ENCODE results near the gene NMNAT3.
"Not testable (repeated sequence)": the region's sequence is repeated elsewhere in the genome, so short reads cannot be mapped to it uniquely, and the experiment has no call there.

NMNAT3 gene

DNA sequence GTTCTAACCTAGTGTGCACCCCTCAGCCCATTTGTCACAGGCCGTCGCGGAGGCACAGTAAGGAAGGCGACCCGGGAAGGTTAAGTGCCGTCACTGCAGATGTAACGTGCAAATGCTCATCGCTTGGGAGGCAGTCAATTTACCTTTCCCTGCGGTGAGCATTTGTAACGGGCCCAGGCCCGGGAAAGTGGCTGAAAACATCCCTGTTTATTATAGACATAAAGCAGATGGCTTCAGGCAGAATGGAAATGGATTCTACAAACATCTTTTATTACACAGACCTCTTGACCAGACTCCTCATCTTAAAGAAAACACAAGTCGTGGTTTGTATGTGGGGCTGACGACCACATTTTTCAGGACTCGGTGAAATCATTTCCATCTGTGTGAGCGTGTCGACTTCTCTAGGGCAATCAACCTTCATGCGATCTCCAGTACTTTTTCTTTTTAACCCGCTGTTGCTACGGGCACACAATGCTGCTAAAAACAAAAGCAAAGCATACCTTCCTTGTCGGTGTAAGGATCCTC, 43.6 kb downstream of the NMNAT3 start:
- no peak for DNase-seq

DNA sequence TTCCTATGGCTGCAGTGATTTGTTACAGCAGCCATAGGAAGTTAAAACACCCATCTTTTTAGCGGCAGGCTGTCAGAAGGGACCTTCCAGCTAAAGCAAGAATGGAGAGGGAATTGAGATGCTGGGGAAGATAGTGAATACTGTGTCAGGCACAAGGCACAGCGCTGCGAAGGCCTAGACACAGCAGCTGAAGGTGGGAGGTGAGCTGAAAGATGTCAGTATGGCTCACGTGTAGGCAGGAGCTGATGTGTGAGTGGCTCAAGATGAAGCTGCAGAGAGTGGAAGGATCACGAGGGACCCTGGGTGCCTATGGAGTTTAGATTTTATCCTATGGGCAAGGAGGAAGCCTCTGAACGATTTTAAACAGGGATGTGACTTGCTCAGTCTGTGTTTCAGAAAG, 44.3 kb downstream of the NMNAT3 start:
- no peak for DNase-seq

DNA sequence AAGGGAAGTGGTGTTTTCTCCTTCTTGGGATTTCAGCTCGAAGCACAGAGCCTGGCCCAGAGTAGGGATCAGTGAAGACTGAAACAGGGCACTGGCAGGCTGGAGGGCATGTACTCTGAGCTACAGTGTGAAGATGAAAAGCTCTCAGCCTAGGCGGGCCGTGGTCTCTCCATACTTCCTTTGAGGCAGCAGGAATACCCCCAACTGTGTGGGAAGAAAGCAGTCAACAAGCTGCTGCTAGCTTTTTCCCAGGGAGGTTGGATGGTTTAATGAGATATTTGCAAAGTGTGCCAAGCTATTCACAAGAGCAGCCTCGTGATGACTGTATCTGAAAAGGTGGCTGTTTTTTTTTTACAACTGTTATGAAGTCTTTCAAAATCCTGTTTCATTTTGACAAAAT, 47.2 kb downstream of the NMNAT3 start:
- DNase-seq: no peak

DNA sequence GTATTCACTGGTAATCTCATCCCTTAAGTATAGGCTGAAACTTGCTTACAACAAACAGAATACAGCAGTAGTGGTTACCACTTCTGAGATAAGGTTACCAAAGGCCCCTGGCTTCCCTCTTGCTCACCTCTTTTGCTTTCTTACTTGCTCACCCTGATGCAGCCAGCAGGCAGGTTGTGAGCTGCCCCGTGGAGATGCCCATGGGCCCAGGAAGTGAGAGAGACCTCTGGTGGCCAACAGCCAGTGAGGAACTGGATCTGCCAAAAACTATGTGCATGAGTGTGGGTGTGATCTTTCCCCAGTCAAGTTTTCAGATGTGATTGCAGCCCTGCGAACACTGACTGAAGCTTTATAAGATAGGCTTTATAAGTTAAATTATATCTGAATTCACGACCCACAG, 48.7 kb downstream of the NMNAT3 start:
- DNase-seq: no peak

DNA sequence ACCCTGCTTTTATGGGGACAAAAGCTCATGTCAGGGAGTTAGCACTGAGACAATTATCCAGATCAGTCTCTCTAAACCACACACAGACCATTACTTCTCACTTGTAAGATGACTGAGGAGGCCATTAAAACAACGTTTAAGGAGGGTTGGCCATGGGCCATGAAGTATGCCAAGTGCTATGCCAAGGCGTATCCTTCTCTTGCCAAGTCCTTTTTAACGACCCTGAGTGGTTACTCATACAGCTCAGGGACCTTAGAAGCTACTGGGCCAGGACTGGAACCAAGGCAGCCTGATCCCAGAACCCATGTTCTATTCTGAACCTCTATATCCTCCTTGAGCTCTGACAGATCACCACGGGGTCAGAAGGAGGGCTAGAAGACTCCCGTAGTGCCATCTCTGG, 50.0 kb downstream of the NMNAT3 start:
- no peak for DNase-seq

DNA sequence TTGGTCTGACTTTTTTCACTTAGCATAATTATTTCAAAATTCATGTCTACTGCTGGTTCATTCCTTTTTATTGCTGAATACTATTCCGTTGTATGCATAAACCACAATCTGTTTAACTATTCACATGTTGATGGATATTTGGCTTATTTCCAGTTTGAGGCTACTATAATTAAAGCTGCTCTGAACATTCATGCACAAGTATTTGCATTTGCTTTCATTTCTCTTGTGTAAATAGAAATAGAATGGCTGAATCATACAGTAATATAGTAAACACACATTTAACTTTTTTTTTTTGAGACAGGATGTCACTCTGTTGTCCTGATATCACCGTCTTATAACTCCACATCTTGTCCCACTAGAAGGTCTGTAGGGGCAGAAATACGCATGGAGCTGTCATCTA, 57.3 kb downstream of the NMNAT3 start:
- DNase-seq: no peak

DNA sequence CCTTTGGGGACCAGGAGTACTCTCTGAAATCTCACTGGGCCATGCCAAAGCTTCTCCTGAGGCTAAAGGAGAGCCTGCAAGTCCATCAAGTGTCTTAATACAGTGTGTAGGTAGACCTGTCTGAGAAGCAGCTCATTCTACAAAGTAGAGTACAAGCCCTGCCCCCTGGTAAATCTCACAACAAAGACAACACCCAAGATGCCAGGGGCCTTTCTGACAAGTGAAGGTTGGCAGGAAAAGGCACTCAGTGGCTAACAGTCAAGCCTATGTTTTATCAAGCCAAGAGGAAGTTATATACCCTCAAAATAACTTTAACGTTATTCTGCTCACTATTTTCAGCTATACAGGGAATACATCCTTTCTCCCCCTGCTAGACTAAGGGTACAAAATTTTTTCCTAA, 58.3 kb downstream of the NMNAT3 start:
- DNase-seq: no peak

DNA sequence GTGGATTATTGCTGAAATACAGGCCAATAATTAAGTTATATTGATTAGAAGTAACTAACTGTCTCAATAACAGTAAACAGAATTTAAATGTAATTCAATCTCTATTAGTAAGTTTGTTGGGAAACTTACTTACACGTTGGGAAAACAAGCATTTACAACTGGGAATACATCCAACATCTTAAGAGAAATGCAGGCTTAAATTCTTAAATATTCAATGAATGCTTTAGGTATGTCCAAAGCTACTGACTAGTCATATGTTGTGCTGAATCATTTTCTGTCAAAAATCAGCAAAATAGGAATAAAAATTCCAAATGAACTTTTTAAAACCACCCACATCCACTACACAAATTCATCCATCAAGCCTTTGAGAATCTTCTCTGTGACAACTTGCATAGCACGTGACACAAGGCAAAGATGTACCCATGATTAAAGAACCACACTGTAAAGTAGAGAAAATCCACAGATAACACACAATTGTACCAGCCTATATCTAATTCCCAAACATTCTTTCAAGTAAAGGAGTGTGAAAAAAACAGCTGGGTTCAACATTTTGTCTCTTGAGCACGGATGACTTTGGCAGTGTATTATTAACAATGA, 60.0 kb downstream of the NMNAT3 start:
- DNase-seq: no peak

DNA sequence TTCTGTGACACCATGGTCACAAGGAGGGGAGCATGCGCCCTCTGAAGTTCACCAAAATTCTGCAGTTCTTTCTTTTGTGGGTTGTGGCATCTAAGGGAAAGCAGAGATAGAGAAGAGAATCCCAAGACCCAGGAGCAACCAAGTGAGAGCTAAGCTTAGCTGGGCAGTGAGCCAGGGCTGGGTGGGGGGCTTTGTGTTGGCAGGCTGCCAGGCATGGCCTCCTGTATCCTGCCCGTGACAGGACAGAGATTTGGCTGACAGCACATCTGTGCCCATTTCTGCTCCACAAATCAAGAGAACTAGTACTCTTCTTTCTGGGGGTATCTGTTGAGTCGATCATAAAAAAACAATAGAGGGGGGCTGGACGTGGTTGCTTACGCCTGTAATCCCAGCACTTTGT, 66.2 kb downstream of the NMNAT3 start:
- no peak for DNase-seq

DNA sequence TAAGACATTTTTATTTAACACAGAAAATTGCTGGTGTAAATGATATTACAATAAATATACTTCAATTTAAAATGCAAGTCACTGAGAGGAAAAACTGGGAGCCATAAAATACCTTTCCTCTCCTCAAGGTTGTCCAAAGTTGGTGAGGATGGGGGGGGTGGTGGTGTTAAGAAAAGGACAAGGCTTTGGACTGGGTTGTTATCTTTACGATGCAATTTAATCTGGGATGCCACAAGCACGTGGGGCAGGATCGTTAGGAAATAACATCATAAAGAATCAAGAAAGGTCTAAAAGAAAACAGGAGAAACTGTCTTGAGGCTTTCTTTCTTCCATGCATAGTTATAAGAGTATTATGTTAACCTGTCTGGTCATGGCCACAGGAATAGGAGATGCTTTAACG, 66.9 kb downstream of the NMNAT3 start:
- no peak for DNase-seq

DNA sequence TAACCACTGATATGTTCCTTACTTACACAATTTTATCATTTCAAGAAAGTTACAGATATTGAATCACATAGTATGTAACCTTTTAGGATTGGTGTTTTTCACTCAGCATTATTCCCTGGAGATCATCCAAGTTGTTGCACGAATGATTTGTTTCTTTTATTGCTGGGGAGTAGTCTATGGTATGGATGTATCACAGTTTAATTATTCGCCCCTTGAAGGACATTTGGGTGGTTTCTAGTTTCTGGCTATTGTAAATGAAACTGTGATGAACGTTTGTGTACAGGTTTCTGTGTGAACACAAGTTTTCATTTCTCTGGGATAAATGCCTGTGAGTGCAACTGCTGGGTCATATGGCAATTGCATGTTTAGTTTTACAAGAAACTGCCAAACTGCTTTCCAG, 68.8 kb downstream of the NMNAT3 start:
- no peak for DNase-seq

DNA sequence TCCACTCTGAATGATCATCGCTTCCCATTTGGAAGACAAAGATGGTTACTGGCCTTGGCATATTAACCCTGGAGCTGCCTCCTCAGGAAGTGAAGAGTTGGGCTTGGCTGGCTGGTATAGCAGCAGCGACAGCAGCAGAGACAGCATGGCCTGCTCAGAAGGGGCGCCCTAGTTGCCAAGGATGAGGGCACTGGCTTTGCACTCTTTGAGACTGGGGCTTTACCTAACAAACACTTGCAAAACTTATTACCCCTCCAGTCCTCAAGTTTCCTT, 69.7 kb downstream of the NMNAT3 start:
- DNase-seq: no peak

DNA sequence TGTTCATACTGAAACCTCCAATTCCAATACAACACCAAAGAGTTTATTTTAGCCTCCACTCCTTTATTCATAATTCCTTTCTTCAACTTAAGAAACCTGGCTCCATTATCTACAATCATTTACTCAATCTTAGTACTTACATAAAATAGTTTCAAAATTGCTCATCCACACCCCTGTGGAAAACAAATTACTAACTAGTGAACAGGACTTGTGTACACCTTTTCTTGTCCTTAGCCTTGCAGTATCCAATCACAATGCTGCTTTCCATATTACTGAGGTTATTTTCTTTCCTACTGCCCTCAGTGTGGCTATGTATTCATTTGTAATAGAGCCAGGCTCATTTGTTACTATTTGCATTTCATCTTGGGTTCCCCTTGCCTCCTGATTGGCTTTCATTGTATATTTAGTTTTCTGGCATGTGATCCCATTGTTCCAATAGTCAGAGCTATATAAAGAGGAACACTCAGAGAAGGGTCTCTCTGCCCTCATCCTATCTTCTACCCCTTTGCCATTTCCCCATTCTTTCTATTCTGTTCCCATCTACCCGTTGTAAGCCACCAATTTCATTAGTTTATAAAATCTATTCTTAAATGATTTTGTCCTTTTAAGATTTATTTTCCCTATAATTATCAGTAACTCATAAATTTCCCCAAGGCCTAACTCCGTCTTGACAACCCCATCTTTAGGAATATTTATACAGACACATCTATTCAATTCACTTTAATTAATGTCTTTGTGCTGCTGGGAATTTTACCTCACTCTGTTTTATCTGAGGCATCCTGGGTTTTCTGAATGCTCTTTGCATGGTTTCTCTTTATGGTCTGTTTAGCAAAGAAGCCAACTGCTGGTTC, 70.3 kb downstream of the NMNAT3 start:
- DNase-seq: no peak

DNA sequence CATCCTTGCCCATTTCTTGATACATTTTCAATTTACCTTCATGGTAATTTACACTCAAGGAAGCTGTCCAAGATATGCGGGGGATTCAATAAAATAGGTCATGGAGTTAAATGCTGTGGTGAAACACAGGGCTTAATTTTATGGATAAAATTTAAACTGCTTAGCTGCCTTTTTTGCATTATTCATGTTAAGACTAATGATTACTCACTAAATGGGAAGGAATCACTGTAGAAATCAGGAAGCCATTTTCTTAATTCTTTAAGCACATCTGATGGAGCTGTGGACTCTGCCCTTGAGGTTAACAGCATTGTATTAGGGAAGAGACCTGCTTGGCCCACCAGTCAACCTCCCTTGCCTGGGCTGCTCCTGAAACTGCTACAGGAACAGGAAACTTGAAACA, 75.8 kb downstream of the NMNAT3 start:
- no peak for DNase-seq

DNA sequence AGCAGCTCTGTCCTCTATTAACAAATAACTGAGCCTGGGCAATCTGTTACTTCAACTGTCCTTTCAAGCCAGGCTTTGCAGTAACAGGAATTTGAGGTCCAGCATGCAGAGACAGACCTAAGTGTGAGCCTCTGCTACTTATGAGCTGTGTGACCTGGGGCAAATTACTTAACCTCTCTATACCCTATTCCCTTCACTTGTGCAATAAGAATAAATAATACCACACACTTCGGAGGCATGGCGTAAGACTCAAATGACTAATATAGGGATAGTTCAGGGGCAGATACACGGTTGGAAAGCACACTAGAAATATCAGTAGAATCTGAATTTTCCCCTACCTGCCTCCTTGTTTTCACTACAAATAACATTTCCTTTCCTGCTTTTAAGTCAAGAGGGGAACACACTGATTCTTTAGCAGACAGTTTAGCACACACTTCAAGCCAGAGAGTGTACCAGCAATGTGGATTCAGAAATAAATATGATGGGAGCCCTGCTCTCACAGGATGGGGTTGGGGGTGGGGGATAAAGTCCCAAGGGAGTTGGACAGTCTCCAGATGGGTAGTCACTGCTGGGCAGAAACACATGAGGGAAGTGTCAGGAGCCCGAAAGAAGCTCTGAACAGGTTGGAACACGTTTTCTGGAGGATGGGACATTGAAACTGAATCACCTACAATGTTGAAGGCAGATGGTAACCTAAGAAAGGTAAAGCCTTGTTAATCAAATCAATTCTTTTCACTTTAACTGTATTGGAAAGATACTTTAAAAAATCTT, 76.4 kb downstream of the NMNAT3 start:
- DNase-seq: no peak

DNA sequence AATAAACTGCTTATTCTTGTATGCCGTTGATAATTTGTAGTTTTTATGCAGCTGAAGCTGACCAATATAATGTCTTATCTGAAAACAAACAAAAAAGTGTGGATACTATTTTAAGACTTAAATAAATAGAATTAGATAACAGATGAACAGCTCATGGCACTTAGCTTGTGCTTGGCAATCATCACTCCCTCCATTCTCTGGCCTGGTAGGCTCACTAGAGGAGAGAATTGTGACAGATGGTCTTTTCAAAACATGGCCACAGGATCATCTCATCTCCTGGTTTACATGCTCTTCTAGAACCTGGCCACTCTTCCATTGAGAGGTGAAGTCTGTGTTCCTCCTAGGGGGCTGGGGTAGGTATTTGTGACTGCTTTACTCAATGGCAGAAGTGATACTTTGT, 79.8 kb downstream of the NMNAT3 start:
- DNase-seq: no peak

DNA sequence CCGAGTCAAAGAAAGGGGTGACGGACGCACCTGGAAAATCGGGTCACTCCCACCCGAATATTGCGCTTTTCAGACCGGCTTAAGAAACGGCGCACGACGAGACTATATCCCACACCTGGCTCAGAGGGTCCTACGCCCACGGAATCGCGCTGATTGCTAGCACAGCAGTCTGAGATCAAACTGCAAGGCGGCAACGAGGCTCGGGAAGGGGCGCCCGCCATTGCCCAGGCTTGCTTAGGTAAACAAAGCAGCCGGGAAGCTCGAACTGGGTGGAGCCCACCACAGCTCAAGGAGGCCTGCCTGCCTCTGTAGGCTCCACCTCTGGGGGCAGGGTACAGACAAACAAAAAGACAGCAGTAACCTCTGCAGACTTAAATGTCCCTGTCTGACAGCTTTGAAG, 86.6 kb downstream of the NMNAT3 start:
- DNase-seq: not testable (repeated sequence)

DNA sequence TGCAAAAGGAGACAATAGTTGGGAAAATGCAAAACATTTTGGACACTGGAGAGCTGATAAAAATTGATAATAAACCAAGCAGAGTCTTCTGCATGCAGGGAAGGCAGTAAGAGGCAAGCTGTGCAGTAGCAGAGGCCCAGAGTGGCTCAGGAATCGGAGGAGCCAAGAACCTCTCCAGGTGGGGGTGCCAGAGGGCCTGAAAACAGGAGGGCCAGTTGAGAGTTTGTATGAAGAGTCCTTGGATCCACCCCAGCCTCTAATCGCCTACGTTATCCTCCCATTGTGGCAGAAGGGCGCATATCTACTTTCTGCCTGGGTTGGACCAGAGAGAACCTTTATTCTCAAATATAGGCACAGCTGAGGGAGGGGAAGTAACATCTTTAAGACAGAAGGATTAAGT, 89.3 kb downstream of the NMNAT3 start:
- no peak for DNase-seq

DNA sequence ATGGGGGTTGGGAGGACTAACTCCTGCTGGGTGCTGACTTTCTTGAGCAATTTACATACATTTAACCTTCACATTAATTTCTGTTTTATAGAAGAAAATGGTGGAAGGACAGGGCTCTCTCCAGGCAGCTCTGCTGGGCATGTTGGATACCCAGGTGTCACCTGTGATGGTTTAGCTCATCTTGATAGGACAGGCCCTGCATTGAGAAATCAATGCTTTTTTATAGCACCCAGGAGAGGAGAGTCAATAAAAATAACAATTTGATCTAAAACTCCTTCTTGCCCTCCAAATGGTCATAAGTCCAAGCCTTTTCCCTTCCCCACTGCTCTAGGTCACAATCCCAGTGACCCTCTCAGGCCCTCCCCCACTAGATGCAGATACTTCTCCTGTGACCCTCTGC, 90.0 kb downstream of the NMNAT3 start:
- no peak for DNase-seq

DNA sequence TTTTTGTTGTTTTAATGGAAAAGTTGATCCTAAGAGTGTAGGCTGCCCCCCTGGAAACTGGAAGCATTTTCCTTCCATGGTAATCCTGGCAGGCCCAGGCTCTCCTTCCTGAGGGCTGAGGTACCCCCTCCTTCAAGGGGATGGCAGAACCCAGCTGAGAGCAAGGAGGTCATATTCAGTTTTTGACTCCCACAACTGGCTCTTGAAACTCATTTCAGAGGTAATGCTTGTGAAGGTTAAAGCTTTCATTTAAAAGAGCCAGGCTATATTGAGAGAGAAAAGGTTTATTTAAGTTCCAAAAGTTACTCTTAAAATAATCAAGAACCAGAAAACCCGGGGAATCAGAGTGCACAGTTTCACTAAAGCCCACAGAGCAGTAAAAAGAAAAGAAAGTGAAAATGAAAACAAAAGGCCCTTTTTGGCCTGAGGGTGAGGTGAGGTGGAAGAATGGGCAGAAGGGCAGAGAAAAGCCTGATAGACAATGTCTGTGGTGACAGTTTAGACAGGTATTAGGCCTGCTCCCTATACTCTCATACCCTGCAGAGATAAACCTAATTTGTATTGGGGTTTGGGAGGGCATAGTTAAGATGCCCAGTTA, 91.3 kb downstream of the NMNAT3 start:
- DNase-seq: no peak

DNA sequence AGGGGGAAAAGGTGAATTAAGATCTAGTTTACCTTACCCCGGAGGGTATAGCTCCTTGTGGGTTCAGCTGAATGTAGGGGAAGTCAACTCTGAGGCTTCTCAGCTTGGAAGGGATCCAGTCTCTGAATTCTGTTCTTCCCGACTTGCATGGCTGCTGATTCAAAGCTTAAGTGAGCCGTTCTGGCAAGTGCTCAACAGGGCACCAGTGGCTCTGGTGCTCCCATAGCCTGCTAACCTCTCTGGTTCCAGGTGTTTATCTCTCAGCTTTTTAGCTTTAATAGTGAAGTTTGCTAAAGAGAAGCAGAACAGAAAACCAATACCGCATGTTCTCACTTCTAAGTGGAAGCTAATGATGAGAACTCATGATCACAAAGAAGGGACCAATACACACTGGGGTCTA, 92.0 kb downstream of the NMNAT3 start:
- DNase-seq: no peak

DNA sequence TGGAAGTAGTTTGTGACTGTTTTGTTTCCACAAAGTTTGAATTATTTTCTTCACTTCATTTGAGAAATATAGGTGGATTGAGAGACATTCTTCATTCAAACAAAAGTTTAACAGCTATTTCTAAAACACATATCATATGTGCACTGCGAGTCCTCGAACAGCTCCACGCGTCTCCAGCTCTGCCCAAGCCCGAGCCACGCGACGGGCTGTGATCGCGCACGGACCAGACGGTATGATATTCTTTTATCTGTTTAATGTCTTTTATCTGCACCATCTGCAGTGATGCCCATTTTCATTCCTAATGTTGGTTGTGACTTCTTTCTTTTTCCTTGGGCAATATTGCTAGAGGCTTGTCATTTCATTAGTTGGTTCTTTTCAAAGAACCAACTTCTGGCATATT, 94.1 kb downstream of the NMNAT3 start:
- not testable (repeated sequence) for DNase-seq

DNA sequence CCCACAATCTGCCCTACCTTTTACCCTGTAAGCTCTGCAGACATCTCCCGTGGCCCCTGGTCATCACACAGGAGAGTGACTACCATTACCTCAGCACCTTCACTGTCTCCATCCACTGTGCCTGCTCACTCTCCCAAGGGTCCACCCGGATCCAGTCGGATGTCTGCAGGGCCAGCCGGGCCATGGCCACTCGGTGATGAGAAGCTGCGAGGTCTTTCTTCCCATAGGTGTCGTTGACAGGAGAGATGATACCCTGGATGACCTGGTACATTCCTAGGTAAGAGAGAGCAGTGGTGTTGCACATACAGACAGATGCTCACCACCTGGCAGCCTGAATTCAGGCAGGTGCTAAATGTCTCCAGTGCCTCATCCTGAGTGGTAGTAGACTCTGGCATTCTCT, 99.0 kb downstream of the NMNAT3 start:
- DNase-seq: no peak

DNA sequence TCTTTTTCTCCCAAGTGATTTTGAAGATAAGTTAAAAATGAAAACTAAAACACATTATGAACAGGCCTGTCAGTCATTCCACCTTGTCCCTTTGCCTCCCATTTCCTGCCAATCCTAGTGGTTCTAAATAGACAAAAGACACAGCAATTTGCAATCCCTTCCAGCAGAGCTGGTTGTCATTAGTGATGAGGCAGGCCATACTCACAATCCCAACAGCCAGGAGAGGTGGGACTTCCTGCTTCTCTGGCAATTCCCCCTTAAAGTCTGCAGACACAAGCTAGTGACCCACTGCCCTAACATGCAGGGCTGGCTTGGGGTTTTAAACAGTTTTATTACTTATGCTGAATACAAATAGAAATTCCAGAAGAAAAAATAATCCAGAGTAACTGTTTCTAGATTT, 99.9 kb downstream of the NMNAT3 start:
- DNase-seq: no peak
